NOMO-1 (cell line): ENCODE measurements around the gene KCTD19.

Experiments used
- DNase-seq, 2 experiments: peaks; one replicate each; lab custom pipeline; 2025; ENCODE audit not compliant: unreplicated experiment in 2 of 2; lab: John Stamatoyannopoulos, UW

The KCTD19 gene

DNA sequence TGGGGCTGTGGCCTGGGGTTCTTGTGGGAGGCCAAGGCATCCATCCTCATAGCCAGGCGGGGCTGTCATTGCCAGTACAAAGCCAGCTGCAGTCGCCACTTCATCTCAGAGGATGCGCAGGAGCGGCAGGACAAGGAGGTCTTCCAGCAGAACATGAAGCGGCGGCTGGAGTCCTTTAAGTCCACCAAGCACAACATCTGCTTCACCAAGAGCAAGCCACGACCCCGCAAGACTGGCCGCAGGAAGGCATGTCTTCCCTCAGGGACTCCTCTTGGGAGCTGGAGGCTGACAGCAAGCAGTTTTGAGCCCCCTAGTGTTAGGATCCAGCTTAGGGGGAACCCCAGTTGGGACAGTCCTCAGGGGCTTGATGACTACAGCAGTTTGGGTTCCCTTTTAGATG lies 62.3 kb downstream of the KCTD19 start:
- DNase-seq, result no peak

GRCh38 chr16:67263201-67263600 lies 63.3 kb downstream of the KCTD19 start:
- no peak for DNase-seq

DNA sequence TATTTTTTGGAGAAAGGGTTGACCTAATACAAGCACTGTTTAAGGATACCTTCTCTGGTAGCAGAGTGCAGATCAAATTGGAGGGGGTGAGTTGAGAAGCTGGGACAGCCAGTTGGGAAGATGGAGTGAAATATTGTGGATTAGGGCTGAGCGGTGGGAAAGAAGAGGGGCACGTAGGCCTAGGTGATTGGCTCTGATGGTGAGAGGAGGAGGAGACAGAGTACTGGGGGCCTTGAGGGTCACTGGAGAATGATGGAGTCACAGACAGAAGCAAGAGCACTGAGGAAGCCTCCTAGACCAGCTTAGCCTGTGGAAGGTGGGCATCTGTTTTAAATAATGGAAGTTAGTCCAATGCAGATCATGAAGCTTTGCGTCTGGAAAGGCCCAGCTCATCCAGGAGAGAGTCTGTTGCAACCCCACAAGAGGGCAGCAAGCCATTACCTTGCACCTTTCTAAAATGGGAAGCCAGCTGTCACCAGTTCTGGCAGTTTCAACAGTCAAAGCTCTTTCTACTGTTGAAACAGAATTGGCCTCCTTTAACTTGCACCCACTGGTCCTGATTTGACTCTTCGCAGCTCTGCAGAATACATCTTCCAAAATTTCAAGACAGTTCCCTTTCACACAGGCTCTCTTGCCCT lies 66.0 kb downstream of the KCTD19 start:
- peak; percentile 76 to 77 for DNase-seq

GRCh38 chr16:67259705-67260104 lies 66.8 kb downstream of the KCTD19 start:
- no peak for DNase-seq

- no peak for DNase-seq
Observed at GRCh38 chr16:67258161-67258835, 68.2 kb downstream of the KCTD19 start.

- no peak for DNase-seq
Observed at GRCh38 chr16:67257486-67258160, 68.9 kb downstream of the KCTD19 start.

GRCh38 chr16:67256701-67257230 lies 69.8 kb downstream of the KCTD19 start:
- DNase-seq, result no peak

DNA sequence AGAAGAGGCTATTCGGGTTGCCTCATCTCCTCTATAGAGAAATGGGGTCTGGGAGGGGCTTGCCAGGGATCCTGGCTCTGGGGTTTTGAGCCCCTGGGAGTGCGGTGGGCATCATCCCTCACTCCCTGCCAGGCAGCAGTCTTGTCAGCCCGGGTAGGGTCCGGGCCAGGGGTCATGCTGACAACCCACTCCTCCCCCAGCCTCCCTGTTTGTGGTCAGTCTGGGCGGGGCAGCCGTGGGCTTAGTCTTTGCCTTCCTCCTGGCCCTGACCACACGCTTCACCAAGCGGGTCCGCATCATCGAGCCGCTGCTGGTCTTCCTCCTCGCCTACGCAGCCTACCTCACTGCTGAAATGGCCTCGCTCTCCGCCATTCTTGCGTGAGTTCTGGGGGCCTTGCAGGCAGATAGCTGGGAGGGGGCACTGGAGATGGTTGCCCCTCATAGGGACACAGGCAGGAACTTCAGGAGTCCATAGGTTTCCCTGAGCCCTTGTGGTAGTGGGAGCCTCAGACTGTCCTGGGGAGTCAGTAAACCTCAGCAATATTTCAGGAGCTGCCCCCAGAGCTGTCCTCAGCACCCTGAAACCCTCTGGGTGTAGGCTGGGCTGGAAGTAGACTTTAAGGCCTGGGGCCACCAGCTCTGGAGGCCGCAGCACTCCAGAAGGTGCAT lies 70.9 kb downstream of the KCTD19 start:
- DNase-seq, result no peak

- DNase-seq, result no peak
Observed at GRCh38 chr16:67254801-67255552, 71.6 kb downstream of the KCTD19 start.

DNA sequence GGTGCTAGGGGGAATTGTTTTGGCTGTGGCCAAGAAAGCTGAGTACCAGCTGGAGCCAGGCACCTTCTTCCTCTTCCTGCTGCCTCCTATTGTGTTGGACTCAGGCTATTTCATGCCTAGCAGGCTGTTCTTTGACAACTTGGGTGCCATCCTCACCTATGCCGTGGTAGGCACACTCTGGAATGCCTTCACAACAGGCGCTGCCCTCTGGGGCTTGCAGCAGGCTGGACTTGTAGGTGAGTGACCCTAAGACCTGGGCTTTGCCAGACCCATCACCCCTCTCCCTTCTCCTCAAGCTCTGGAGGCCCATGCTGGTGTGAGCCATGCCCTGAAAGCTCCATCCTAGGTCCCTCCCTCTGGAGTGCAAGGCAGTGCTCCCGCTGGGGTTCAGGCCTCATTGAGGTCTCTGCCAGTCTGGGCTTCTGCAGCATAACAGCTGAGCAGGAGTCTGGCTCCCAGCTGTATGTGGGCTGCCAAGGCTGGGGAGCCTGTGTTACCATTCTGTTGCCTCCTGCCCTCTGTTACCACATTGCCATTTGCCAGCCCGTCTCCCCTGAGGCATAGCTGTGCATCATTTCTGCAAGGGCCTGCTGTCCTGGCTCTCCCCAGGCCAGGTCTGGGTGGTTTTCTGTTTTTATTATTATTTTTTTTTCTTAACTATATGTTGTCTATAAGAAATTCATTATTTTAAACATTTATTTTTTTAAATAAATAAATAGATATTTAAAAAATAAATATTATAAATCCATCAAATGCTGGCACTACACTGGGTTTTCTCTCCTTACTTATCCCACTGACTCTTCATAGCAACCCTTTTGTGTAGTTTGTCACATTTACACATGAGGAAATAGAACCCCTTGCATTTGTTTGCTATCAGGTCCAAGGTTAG lies 73.7 kb downstream of the KCTD19 start:
- no peak for DNase-seq

DNA sequence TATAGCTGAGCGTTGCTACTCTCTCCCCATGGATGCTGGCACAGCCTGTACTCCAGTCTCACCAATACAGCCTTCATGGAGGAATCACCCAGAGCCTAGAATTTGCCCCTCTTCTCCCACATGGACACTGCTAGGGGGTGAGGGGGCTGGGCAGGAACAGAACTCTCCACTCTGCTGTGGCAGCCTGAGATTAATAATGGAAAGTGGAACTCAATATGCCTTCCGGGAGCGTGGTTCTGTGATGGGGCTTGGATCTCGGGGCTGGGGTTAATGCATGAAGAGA lies 76.6 kb downstream of the KCTD19 start:
- DNase-seq, result no peak

GRCh38 chr16:67249178-67250044 lies 77.1 kb downstream of the KCTD19 start:
- no peak for DNase-seq

GRCh38 chr16:67248401-67249177 lies 78.0 kb downstream of the KCTD19 start, which contains the start of gene SLC9A5:
TSS of gene SLC9A5 (plus strand) at chr16:67248979. CDS start at chr16:67249015, 36 bp downstream.
- no peak for DNase-seq

DNA sequence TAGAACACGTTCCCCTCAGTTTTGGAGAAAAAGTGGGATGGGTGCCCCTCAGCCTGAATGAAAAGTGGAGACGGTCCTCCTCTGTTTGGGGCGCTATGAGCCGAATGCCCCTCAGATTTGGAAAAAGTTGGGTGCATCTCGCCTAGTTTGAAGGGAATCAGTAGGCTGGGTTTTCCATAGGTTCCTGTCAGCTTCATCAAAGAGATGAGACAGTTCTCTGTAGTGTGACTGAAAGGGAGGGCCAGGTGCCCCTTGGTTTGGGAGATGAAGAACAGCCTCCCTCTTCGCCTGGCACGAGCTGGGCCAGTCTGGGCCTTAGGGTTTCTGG lies 78.5 kb downstream of the KCTD19 start:
- no peak for DNase-seq

GRCh38 chr16:67247192-67248072 lies 79.1 kb downstream of the KCTD19 start, which contains the start of gene FHOD1:
TSS of gene FHOD1 (minus strand) at chr16:67247481. CDS start at chr16:67247410, 71 bp downstream.
- peak; percentile 93 to 95 for DNase-seq

GRCh38 chr16:67246756-67247191 lies 79.8 kb downstream of the KCTD19 start:
- no peak for DNase-seq
